ENCODE results near the gene TEX14.
A peak's percentile ranks its signal among the peaks of the same experiment; 100 is the strongest.

DNA sequence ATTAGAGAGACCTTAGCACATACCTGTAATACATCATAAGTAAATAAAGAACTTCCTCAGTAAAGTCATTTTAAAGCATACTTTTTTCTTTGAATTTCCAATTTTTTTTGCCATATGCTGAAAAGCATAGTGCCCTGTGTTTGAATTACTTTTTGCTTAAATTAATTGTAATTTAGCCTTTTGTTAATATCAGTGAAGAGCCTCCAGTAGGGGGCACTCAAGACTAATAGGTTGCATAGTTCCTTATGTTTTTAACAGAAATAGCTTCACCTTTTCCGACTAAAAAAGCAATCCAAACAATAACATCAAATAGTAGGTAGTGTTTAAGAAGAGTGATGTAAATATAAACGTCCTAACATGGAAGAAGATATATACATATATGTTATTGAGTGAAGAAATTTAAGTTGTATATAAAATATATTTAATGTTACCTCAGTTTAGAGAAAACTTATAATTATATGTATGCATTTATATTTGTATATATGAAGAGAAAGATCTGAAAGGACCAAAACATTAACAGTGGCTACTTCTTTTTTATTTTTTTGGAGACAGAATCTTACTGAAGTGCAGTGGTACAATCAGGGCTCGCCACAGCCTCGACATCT lies 19.2 kb upstream of the TEX14 start:
- TF ChIP-seq, protein P1, sequence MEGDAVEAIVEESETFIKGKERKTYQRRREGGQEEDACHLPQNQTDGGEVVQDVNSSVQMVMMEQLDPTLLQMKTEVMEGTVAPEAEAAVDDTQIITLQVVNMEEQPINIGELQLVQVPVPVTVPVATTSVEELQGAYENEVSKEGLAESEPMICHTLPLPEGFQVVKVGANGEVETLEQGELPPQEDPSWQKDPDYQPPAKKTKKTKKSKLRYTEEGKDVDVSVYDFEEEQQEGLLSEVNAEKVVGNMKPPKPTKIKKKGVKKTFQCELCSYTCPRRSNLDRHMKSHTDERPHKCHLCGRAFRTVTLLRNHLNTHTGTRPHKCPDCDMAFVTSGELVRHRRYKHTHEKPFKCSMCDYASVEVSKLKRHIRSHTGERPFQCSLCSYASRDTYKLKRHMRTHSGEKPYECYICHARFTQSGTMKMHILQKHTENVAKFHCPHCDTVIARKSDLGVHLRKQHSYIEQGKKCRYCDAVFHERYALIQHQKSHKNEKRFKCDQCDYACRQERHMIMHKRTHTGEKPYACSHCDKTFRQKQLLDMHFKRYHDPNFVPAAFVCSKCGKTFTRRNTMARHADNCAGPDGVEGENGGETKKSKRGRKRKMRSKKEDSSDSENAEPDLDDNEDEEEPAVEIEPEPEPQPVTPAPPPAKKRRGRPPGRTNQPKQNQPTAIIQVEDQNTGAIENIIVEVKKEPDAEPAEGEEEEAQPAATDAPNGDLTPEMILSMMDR (IDR thresholded peaks at IDR 0.05) = peak; percentile 62 to 75 (median 75)
- TF ChIP-seq POLR2AphosphoS5 (IDR thresholded peaks at IDR 0.05) (no peak), POLR2A (IDR thresholded peaks at IDR 0.05) (no peak)

Data from breast epithelium (tissue), 3 donors.